ENCODE measurements around the gene AGBL4.

The AGBL4 gene

DNA sequence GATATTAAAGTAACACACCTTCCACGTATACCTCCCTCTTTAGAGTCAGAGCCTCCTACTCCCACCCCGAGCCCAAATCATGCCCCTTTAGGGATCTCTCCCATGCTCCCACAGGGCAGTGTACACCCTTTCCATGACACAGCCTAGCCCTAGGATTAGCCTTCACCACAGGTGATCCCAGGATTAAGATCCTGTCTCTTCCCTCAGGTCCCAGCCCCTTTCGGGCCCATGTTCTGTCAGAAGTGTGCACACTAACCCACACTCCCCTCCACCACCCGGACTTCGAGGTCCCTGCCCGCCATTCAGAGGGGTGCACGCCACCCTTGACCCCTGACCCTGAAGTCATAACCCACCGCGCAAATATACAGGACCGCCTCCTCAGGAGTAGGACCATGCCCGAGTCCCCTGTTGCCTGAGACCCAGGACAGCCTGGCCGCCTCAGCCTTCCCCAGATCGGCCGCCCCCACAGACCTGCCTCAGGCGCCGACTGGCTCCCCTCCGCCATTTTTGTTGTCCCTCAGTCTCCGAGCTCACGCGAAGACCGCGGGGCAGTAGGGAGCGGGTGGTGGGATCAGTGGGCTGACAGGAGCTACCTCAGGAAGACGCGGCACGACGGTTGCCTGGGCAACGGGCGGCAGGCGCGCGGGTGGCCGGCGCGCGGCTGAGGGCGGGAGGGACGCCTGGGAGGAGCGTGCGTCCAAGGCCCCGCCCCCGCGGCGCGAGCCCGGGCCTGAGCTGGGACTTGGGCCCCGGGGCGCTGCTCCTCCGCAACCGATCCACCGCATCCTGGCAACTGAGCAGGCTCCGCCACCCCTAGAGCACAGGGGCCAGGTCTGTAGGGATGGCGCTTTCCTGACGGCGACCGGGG lies at the start of gene AGBL4:
AGBL4 (minus strand) TSS at position 663 of the 868 bp plus-strand sequence.
- no peak within 1 kb of the TSS for H3K27ac ChIP-seq
- peak; percentile 23 for DNase-seq (ENCODE audit: low spot score)
- ChIA-PET CTCF (no interaction called here), POLR2A (ENCODE audit: low non-redundant PET) (no interaction called here)
- TF ChIP-seq, protein P1, sequence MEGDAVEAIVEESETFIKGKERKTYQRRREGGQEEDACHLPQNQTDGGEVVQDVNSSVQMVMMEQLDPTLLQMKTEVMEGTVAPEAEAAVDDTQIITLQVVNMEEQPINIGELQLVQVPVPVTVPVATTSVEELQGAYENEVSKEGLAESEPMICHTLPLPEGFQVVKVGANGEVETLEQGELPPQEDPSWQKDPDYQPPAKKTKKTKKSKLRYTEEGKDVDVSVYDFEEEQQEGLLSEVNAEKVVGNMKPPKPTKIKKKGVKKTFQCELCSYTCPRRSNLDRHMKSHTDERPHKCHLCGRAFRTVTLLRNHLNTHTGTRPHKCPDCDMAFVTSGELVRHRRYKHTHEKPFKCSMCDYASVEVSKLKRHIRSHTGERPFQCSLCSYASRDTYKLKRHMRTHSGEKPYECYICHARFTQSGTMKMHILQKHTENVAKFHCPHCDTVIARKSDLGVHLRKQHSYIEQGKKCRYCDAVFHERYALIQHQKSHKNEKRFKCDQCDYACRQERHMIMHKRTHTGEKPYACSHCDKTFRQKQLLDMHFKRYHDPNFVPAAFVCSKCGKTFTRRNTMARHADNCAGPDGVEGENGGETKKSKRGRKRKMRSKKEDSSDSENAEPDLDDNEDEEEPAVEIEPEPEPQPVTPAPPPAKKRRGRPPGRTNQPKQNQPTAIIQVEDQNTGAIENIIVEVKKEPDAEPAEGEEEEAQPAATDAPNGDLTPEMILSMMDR (conservative IDR thresholded peaks at IDR 0.05; ENCODE audit: low read depth): no peak

GRCh38 chr1:50066806-50067205 lies 43.1 kb upstream of the AGBL4 start:
- POLR2A ChIA-PET (ENCODE audit: low non-redundant PET): no interaction called here
- no peak overlapping the region for H3K27ac ChIP-seq
- TF ChIP-seq, protein P1 (conservative IDR thresholded peaks at IDR 0.05; ENCODE audit: low read depth): no peak
- CTCF ChIA-PET: no interaction called here
- no peak for DNase-seq (ENCODE audit: low spot score)

DNA sequence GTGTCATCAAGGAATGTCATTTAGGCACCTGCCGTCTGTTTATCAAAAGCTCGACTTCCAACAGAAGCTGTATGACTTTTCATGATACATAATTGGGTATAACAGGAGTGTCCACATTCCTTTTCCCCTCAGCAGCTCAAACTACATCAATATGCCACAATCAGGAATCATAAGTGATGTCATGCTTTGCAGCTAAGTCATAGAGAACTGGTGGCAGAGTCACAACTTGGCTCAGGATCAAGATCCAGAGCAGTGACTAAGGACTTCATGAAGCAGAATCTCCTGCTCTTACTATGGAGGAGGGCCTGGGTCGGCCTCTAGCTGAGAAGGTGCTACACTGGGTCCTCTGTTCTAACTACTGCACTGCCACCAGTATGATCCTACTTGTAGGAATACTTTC lies 36.5 kb upstream of the AGBL4 start:
- TF ChIP-seq, protein P1 (conservative IDR thresholded peaks at IDR 0.05; ENCODE audit: low read depth): no peak
- CTCF ChIA-PET: no interaction called here
- DNase-seq (ENCODE audit: low spot score): no peak
- POLR2A ChIA-PET (ENCODE audit: low non-redundant PET): no interaction called here
- no peak overlapping the region for H3K27ac ChIP-seq

GRCh38 chr1:50048791-50049190 lies 25.0 kb upstream of the AGBL4 start:
- H3K27ac ChIP-seq: no peak overlapping the region
- ChIA-PET CTCF (no interaction called here), POLR2A (ENCODE audit: low non-redundant PET) (no interaction called here)
- no peak for DNase-seq (ENCODE audit: low spot score)
- TF ChIP-seq, protein P1 (conservative IDR thresholded peaks at IDR 0.05; ENCODE audit: low read depth): no peak

DNA sequence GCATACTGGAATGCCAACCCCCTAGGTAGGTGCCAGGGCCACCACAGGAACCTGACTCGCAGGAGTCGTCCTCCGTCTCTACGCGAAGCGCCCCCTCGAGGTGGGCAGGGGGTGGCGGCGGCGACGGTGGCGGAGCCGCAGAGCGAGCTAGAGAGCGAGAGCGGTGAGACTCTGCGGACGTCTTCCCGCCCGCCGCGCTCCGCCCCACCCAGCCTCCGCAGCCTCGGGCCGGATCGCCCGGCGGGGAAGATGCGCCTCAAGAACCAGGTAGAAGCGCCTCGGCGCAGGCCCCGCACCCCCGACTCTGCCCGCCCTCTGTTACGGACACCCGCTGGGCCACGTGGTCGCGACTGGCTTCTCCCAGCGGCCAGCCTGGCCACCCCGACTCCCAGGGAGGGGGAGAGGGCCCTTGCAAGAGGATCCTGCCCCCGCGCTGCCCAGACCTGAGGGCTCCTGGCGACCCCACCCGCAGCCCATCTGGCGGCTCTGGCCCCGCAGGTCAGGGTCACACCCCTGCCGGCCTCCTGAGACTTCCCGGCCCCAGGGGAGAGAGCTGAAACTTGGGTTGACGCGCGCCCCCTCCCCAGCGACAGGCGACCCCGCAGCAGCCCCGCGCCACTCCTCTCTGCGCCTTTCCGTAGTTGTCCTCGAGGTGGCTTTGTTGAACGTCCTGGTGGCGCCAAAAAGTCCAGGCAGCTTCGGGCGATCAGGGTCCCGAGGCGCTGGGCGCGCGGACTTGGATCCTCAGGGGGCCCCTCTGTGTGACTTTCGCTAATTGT lies 24.4 kb upstream of the AGBL4 start:
- no peak overlapping the region for H3K27ac ChIP-seq
- CTCF ChIA-PET: no interaction called here
- no peak for DNase-seq (ENCODE audit: low spot score)
- POLR2A ChIA-PET (ENCODE audit: low non-redundant PET): no interaction called here
- TF ChIP-seq, protein P1 (conservative IDR thresholded peaks at IDR 0.05; ENCODE audit: low read depth): no peak

DNA sequence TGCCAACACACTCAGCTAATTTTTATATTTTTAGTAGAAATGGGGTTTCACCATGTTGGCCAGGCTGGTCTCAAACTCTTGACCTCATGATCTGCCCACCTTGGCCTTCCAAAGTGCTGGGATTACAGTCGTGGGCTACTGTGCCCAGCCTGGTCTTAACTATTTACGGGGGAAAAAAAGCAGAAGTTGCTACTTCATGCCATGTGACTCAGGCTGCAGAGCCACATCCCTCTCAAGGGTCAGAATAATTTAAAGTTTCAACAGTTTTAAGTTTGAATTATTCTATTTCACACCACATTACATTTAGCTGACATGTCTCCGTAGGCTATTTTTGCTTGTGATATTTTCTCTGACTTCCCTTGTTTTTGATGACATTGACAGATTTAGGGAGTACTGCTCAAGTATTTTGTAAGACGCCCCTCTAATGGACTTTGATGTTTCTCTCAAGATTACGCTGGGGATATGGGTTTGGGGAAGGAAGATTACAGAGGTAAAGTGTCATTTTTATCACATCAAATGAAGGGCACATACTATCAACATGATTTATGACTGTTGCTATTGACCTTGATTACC lies 14.6 kb upstream of the AGBL4 start:
- TF ChIP-seq, protein P1 (conservative IDR thresholded peaks at IDR 0.05; ENCODE audit: low read depth): no peak
- CTCF ChIA-PET: no interaction called here
- no peak overlapping the region for H3K27ac ChIP-seq
- DNase-seq (ENCODE audit: low spot score): no peak
- POLR2A ChIA-PET (ENCODE audit: low non-redundant PET): no interaction called here

All from RWPE1 (cell line).